GM12864 (cell line): ENCODE results near the gene ARHGEF11.

Experiments
- DNase-seq: peaks from one replicate; pipeline ENCODE4 v3.0.0-alpha.2; 2011; ENCODE audit warnings: low read depth
- H3K4me3 ChIP-seq: 2 replicates; pipeline ENCODE4 v1.5.1; 2011; ENCODE audit warnings: mild to moderate bottlenecking, low read depth, low read length, control low read depth
- TF ChIP-seq, protein P1 (sequence below): IDR thresholded peaks from 2 replicates; pipeline ENCODE4 v1.5.1; 2011; ENCODE audit warnings: low read depth, mild to moderate bottlenecking, moderate library complexity, low read length, control low read depth, inconsistent platforms; ENCODE audit errors: missing control alignments

Gene ARHGEF11

DNA sequence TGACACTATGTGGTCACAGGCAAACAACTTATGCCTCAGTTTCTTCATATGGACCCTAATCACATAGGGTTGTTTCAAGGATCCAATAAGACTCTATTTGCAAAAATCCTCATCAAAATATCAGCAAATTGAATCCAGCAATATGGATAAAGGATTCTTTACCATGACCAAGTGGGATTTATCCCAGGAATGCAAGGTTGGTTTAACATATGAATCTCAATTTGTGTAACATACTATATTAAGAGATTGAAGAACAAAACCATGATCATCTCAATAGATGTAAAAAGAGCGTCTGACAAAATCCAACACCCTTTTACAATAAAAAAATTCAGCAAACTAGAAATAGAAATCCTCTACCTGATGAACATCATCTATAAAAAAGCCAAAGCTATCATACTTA, 23.9 kb downstream of the ARHGEF11 start:
- TF ChIP-seq, protein P1, sequence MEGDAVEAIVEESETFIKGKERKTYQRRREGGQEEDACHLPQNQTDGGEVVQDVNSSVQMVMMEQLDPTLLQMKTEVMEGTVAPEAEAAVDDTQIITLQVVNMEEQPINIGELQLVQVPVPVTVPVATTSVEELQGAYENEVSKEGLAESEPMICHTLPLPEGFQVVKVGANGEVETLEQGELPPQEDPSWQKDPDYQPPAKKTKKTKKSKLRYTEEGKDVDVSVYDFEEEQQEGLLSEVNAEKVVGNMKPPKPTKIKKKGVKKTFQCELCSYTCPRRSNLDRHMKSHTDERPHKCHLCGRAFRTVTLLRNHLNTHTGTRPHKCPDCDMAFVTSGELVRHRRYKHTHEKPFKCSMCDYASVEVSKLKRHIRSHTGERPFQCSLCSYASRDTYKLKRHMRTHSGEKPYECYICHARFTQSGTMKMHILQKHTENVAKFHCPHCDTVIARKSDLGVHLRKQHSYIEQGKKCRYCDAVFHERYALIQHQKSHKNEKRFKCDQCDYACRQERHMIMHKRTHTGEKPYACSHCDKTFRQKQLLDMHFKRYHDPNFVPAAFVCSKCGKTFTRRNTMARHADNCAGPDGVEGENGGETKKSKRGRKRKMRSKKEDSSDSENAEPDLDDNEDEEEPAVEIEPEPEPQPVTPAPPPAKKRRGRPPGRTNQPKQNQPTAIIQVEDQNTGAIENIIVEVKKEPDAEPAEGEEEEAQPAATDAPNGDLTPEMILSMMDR = no peak
- no peak for DNase-seq
- H3K4me3 ChIP-seq = no peak overlapping the region

- TF ChIP-seq, protein P1 = no peak
- no peak overlapping the region for H3K4me3 ChIP-seq
- DNase-seq = no peak
Measured at GRCh38 chr1:157019457-157019856, 26.1 kb downstream of the ARHGEF11 start.

DNA sequence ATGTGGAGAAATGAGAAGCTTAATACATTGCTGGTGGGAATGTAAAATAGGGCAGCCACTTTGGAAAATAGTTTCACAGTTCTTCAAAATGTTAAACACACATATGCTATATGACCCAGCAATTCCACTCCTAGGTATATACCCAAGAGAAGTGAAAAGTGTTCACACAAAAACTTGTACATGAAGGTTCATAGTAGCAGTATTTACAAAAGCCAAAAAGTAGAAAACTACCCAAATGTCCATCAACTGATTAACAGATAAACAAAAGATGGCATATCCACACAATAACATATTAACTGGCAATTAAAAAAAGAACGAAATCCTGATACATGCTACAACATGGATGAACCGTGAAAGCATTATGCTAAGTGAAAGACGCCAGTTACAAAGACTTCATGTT, 33.7 kb downstream of the ARHGEF11 start:
- TF ChIP-seq, protein P1 = no peak
- no peak for DNase-seq
- no peak overlapping the region for H3K4me3 ChIP-seq

DNA sequence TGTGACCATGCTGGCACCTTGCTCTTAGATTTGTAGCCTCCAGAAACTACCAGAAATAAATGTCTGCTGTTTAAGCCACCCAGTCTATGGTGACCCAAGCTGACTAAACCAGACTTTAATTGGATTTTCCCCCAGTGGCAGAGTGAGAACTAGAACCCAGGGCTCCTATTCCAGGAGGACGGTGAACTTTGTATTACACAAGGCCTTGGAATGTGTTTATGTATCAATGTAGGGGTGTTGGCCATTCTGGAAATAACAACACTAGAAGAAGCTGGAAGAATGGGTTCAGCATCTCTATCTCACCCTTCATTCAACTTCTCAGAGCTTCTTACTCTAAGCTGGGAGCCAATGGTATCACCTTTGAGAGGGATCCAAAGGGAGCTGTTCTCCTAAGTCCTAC, 37.0 kb downstream of the ARHGEF11 start:
- TF ChIP-seq, protein P1 = no peak
- DNase-seq = no peak
- H3K4me3 ChIP-seq = no peak overlapping the region

- H3K4me3 ChIP-seq = no peak overlapping the region
- DNase-seq = no peak
- TF ChIP-seq, protein P1 = no peak
Measured at GRCh38 chr1:157007306-157007705, 38.2 kb downstream of the ARHGEF11 start.

- DNase-seq = no peak
- no peak overlapping the region for H3K4me3 ChIP-seq
- TF ChIP-seq, protein P1 = no peak
Measured at GRCh38 chr1:157006676-157007075, 38.9 kb downstream of the ARHGEF11 start.

DNA sequence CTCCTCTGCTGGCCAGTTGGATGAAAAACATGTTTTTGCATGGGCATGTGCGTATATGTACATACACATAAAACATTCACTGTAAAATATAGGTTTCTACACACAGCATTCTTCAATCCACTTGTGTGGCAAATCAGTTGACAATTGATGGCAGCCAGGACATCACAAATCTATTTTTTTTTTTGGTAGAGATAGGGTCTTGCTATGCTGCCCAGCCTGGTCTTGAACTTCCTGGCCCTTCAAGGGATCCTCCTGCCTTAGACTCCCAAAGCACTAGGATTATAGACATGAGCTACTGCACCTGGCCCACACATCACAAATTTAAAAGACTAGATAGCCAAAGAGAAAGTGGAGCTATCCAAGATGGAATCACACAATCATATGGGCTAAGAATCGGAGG, 39.6 kb downstream of the ARHGEF11 start:
- H3K4me3 ChIP-seq = no peak overlapping the region
- TF ChIP-seq, protein P1 = no peak
- no peak for DNase-seq
